A549 (cell line): ENCODE results near the gene HERPUD2. TPM values are rescaled to one million over a fixed set of nuclear protein-coding genes. Genes with fewer than 3 reads are reported as not detected.

Experiments used
- ATAC-seq, 2 experiments: fragments of 200-7000 bp in 1 of 2; fragments of >200 bp in 1 of 2; cut with Nextera tagmentation in 1 of 2; cut with Tn5 transposase in 1 of 2; 3 replicates each; pipeline versions ENCODE4 v1.8.0 to v1.9.1; 2018 to 2020; ENCODE audit warnings: mild to moderate bottlenecking in 1 of 2, moderate library complexity in 1 of 2
- CTCF ChIA-PET: fragments of 300-600 bp; sonication (Branson Sonifier 250); formaldehyde crosslinking; extraction: SDS; loops from one replicate; lab custom pipeline; 2021; ENCODE audit warnings: antibody characterized with exemption, inconsistent platforms; lab: Yijun Ruan, JAX
- POLR2A ChIA-PET: fragments of 350-600 bp; formaldehyde crosslinking; extraction: SDS; loops from one replicate; lab custom pipeline; 2021; ENCODE audit warnings: antibody characterized with exemption, inconsistent platforms; lab: Yijun Ruan, JAX
- DNase-seq, 2 experiments: peaks; one replicate each; pipeline versions ENCODE4 v3.0.0 to v3.0.0-alpha.2; 2011 to 2016; ENCODE audit warnings: low read depth in 1 of 2, low spot score in 1 of 2
- FAIRE-seq: peaks from 2 replicates; lab custom pipeline; 2011; peaks lifted over from hg19 to GRCh38; lab: Jason Lieb, UNC
- H3K27ac ChIP-seq, 2 experiments: fragments of >200 bp; sonication (Bioruptor Twin); formaldehyde crosslinking; 3 replicates each; pipeline ENCODE4 v1.5.1; 2016 to 2017
- H3K4me1 ChIP-seq: fragments of >200 bp; sonication (Bioruptor Twin); formaldehyde crosslinking; 3 replicates; pipeline ENCODE4 v1.6.1; 2016
- H3K4me2 ChIP-seq: fragments of >200 bp; sonication (Bioruptor Twin); formaldehyde crosslinking; 3 replicates; pipeline ENCODE4 v1.6.1; 2016
- H3K4me3 ChIP-seq: fragments of >200 bp; sonication (Bioruptor Twin); formaldehyde crosslinking; 3 replicates; pipeline ENCODE4 v1.5.1; 2016
- H3K9me3 ChIP-seq: fragments of >200 bp; sonication (Bioruptor Twin); formaldehyde crosslinking; 3 replicates; pipeline ENCODE4 v1.6.1; 2016
- ATOH8 ChIP-seq: fragments of 250-450 bp; sonication (Bioruptor Pico); IDR thresholded peaks from 2 replicates; pipeline ENCODE4 v1.5.0; 2020; ENCODE audit warnings: low read depth, mild to moderate bottlenecking, moderate library complexity
- CBX8 ChIP-seq: fragments of 200-600 bp; sonication (generic); IDR thresholded peaks from 2 replicates; pipeline ENCODE4 v1.6.1; 2016
- CEBPB ChIP-seq, 2 experiments: fragments of >200 bp in 1 of 2; sonication (Bioruptor Twin) in 1 of 2; formaldehyde crosslinking in 1 of 2; IDR thresholded peaks; 2 replicates each; pipeline ENCODE4 v1.6.1; 2012 to 2016
- GATA3 ChIP-seq: IDR thresholded peaks from 2 replicates; pipeline ENCODE4 v1.6.1; 2012; ENCODE audit warnings: borderline replicate concordance
- HMGXB4 ChIP-seq: fragments of 250-450 bp; sonication (Bioruptor Pico); IDR thresholded peaks from 2 replicates; pipeline ENCODE4 v1.5.0; 2021; ENCODE audit warnings: mild to moderate bottlenecking, moderate library complexity, borderline replicate concordance
- KDM1A ChIP-seq: fragments of 200-600 bp; sonication (generic); IDR thresholded peaks from 2 replicates; pipeline ENCODE4 v1.6.1; 2016; ENCODE audit warnings: low read depth, mild to moderate bottlenecking
- KDM5A ChIP-seq: fragments of 200-600 bp; sonication (generic); IDR thresholded peaks from 2 replicates; pipeline ENCODE4 v1.6.1; 2016; ENCODE audit warnings: antibody characterized with exemption, mild to moderate bottlenecking
- MAFK ChIP-seq: fragments of 450-650 bp; IDR thresholded peaks from 2 replicates; pipeline ENCODE4 v1.6.1; 2014; ENCODE audit not compliant: partially characterized antibody
- MYC ChIP-seq: IDR thresholded peaks from 2 replicates; pipeline ENCODE4 v1.6.1; 2012; ENCODE audit warnings: mild to moderate bottlenecking, inconsistent platforms, low read length, improper control_type of control experiment, borderline replicate concordance
- NFE2L2 ChIP-seq: fragments of 150-350 bp; conservative IDR thresholded peaks from 2 replicates; pipeline ENCODE4 v1.6.1; 2014; ENCODE audit warnings: low read length
- PBX3 ChIP-seq: IDR thresholded peaks from 2 replicates; pipeline ENCODE4 v1.6.1; 2012
- POLR2A ChIP-seq: IDR thresholded peaks from 2 replicates; pipeline ENCODE4 v1.6.1; 2012; ENCODE audit warnings: mild to moderate bottlenecking, low read length
- REST ChIP-seq: fragments of 200-600 bp; sonication (generic); IDR thresholded peaks from 2 replicates; pipeline ENCODE4 v1.6.1; 2016; ENCODE audit warnings: antibody characterized with exemption, mild to moderate bottlenecking, moderate library complexity
- RFX5 ChIP-seq: fragments of 450-650 bp; IDR thresholded peaks from 2 replicates; pipeline ENCODE4 v1.7.1; 2014; ENCODE audit warnings: antibody characterized with exemption, mild to moderate bottlenecking, moderate library complexity
- RNF2 ChIP-seq: fragments of 200-600 bp; sonication (generic); IDR thresholded peaks from 2 replicates; pipeline ENCODE4 v1.6.1; 2016; ENCODE audit warnings: low read depth, mild to moderate bottlenecking, antibody characterized with exemption, moderate library complexity, borderline replicate concordance
- SMC3 ChIP-seq: fragments of >200 bp; sonication (Bioruptor Twin); formaldehyde crosslinking; IDR thresholded peaks from 3 replicates; pipeline ENCODE4 v1.6.1; 2018; ENCODE audit warnings: inconsistent platforms
- SREBF2 ChIP-seq: fragments of 450-650 bp; IDR thresholded peaks from 2 replicates; pipeline ENCODE4 v1.6.1; 2014; ENCODE audit warnings: mild to moderate bottlenecking, moderate library complexity
- USF2 ChIP-seq: fragments of 450-650 bp; IDR thresholded peaks from 2 replicates; pipeline ENCODE4 v1.6.1; 2014; ENCODE audit warnings: antibody characterized with exemption
- ZNF302 ChIP-seq: fragments of 250-450 bp; sonication (Bioruptor Pico); IDR thresholded peaks from 2 replicates; pipeline ENCODE4 v1.9.0; 2021; ENCODE audit warnings: inconsistent platforms, mild to moderate bottlenecking, moderate library complexity
- WGBS: methylation state at CpG from one replicate; pipeline ENCODE4 v1.1.6; 2017; ENCODE audit errors: missing lambda C conversion rate; 5-methylcytosine and 5-hydroxymethylcytosine counted together
- polyA plus RNA-seq, 4 experiments: library from polyadenylated mRNA; depleted of rRNA in 3 of 4; stranded (reverse); fragments of >200 nt; fragmentation: RNase III in 1 of 4; extraction: RNeasy Plus Mini Kit Qiagen cat#74134 plus additional on column Dnase treatment in 1 of 4; gene quantifications; 2 replicates in 3 of 4; 3 replicates in 1 of 4; pipeline ENCODE4 v1.2.3, GENCODE V29; 2011 to 2017

The HERPUD2 gene
- polyA plus RNA-seq, 2 of the 4 experiments (the other 2 are of a cell fraction) = 13.2 to 34.8 TPM

GRCh38 chr7:35726654-35727053 lies 31.7 kb upstream of the HERPUD2 start:
- ATAC-seq (no peak), DNase-seq (no peak), FAIRE-seq (no peak)
- whole genome bisulfite sequencing = 76% methylated on average over 3 of the region's 3 CpGs
- Histone ChIP-seq H3K4me3 (no peak overlapping the region), H3K4me1 (no peaks in the 10 kb centered on the region), H3K27ac (no peak overlapping the region), H3K4me2 (no peak overlapping the region), H3K9me3 (no peaks in the 10 kb centered on the region)
- CTCF ChIA-PET = interaction anchor here (0.9 to 3.7 kb wide), 4 partner anchors 17 to 180 kb away, joined by 3 to 19 read pairs (median 6); no protein-coding TSS in a partner anchor
- TF ChIP-seq RFX5 (no peak), PBX3 (no peak), NFE2L2 (no peak), KDM5A (no peak), POLR2A (no peak), ATOH8 (no peak), CEBPB (IDR thresholded peaks at IDR 0.05) (no peak), HMGXB4 (CRISPR knock-in tag) (no peak), USF2 (no peak), RNF2 (no peak), REST (no peak), GATA3 (no peak), SREBF2 (no peak), CBX8 (no peak), MAFK (no peak), KDM1A (no peak), MYC (no peak), SMC3 (no peak)
- POLR2A ChIA-PET = no interaction called here

- no peak for ATAC-seq
- TF ChIP-seq ZNF302 (CRISPR knock-in tag) = no peak
- Histone ChIP-seq H3K27ac (no peak overlapping the region), H3K4me3 (no peak overlapping the region), H3K4me1 (no peaks in the 10 kb centered on the region), H3K9me3 (no peaks in the 10 kb centered on the region), H3K4me2 (no peak overlapping the region)
- ChIA-PET POLR2A (no interaction called here), CTCF (interaction anchor here (0.9 to 3.7 kb wide), 3 partner anchors 10 to 18 kb away, joined by 3 to 19 read pairs (median 3); no protein-coding TSS in a partner anchor)
- 84% methylated on average over 10 of the region's 10 CpGs for WGBS
- DNase-seq = no peak
- FAIRE-seq = no peak
These were observed 30.3 kb upstream of the HERPUD2 start for GRCh38 chr7:35725280-35725680.
